Measurements from ENCODE around the gene HSPB3. TPM values are rescaled to one million over a fixed set of nuclear protein-coding genes. Genes with fewer than 3 reads are reported as not detected.
A peak's percentile ranks its signal among the peaks of the same experiment; 100 is the strongest.

The HSPB3 gene
- total RNA-seq, 1 experiment from 2014 or later = not detected

DNA sequence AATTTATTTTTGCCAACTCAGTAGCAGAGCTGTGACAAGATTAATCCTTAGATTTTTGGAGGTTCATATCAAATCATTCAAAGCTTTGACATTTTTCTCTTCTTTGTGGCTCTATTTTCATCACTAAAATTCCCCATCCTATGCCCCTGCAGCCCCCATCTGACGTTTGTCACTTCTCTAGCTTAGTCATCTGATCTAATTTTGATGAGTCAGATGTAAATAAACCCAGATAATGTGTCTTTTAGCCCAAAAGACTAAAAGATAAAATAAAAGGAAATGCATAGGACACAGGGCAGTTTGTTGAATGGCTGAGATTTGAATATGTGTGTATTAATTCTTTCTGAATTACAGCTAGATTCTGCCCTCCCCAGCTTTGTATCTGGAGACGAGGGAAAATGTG lies 897 bp upstream of the HSPB3 start:
- ChIA-PET POLR2A (interaction anchor here (0.6 to 1.5 kb wide), 2 partner anchors 17 to 144 kb away, joined by 3 to 4 read pairs; partner anchors contain the start of gene ARL15), CTCF (interaction anchor here (0.6 to 5.8 kb wide), 7 partner anchors 8 to 1505 kb away, joined by 3 to 56 read pairs (median 4); no protein-coding TSS in a partner anchor)
- Mint-ChIP-seq H3K27me3 (ENCODE audit: insufficient read depth, unreplicated experiment) (no peaks in the 10 kb centered on the region), H3K4me1 (ENCODE audit: insufficient read depth, unreplicated experiment) (peaks cover 9% of the 10 kb centered on the region), H3K9me3 (ENCODE audit: unreplicated experiment) (no peaks in the 10 kb centered on the region), H3K27ac (ENCODE audit: low read depth, unreplicated experiment) (no peak overlapping the region), H3K36me3 (ENCODE audit: insufficient read depth, unreplicated experiment) (no peaks in the 10 kb centered on the region), H3K4me3 (ENCODE audit: unreplicated experiment) (no peak overlapping the region)
- BruUV-seq (replicated peaks) = no TSS peak
- no peak for DNase-seq (ENCODE audit: unreplicated experiment)
- intact Hi-C loops (cut with micrococcal nuclease) = no loop called here
- TF ChIP-seq, protein P1, sequence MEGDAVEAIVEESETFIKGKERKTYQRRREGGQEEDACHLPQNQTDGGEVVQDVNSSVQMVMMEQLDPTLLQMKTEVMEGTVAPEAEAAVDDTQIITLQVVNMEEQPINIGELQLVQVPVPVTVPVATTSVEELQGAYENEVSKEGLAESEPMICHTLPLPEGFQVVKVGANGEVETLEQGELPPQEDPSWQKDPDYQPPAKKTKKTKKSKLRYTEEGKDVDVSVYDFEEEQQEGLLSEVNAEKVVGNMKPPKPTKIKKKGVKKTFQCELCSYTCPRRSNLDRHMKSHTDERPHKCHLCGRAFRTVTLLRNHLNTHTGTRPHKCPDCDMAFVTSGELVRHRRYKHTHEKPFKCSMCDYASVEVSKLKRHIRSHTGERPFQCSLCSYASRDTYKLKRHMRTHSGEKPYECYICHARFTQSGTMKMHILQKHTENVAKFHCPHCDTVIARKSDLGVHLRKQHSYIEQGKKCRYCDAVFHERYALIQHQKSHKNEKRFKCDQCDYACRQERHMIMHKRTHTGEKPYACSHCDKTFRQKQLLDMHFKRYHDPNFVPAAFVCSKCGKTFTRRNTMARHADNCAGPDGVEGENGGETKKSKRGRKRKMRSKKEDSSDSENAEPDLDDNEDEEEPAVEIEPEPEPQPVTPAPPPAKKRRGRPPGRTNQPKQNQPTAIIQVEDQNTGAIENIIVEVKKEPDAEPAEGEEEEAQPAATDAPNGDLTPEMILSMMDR (IDR thresholded peaks at IDR 0.05; ENCODE audit: unreplicated experiment) = no peak

DNA sequence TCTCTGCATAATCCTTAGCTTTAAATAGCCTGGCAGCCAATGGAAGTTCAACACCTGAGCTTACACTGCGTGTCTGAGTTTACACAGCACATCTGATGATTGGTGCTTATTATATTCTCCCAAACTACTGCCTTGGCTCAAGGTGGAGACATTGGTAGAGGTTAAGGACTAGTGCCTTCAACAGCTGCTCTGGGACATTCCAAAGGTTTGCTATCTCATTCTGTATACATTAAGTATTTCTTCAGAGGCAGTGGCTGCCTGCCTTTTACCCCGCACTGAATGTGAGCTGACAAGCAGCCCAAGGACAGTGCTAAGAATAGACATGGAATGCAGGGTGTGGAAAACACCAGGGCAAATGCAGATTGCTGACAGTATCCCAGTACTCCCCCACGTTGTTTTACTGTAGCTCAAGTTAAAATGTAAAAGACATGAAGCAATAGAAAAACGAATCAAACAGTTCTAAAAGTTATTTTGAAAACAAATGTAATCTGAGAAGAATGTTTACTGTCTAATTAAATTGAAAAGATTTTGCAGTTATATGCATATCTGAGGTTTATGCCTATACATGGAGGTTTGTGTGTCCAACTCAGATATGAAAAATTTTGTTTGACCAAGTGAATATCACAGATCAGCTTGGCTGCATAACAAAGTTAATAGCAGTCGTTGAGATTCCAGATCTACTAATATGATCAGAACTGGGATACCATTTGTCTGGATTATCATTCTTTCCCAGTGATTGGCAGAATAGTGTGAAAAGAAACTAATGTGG lies 1.8 kb downstream of the HSPB3 start:
- TF ChIP-seq, protein P1 (IDR thresholded peaks at IDR 0.05; ENCODE audit: unreplicated experiment) = no peak
- H3K4me3 Mint-ChIP-seq (ENCODE audit: unreplicated experiment) = no peak overlapping the region
- ChIA-PET POLR2A (interaction anchor here (0.6 to 2.2 kb wide), 16 partner anchors 10 to 1348 kb away, joined by 3 to 7 read pairs (median 4); partner anchors contain the start of genes ARL15 and MOCS2), CTCF (interaction anchor here (0.5 to 5.8 kb wide), 10 partner anchors 14 to 730 kb away, joined by 3 to 56 read pairs (median 4); no protein-coding TSS in a partner anchor)
- DNase-seq (ENCODE audit: unreplicated experiment) = peak; percentile 60
- no peaks in the 10 kb centered on the region for H3K9me3 Mint-ChIP-seq (ENCODE audit: unreplicated experiment)
- no peak overlapping the region for H3K27ac Mint-ChIP-seq (ENCODE audit: low read depth, unreplicated experiment)
- H3K4me1 Mint-ChIP-seq (ENCODE audit: insufficient read depth, unreplicated experiment) = peaks cover 9% of the 10 kb centered on the region
- H3K27me3 Mint-ChIP-seq (ENCODE audit: insufficient read depth, unreplicated experiment) = no peaks in the 10 kb centered on the region
- intact Hi-C loops (cut with micrococcal nuclease) = no loop called here
- no TSS peak for BruUV-seq (replicated peaks)
- H3K36me3 Mint-ChIP-seq (ENCODE audit: insufficient read depth, unreplicated experiment) = no peaks in the 10 kb centered on the region

DNA sequence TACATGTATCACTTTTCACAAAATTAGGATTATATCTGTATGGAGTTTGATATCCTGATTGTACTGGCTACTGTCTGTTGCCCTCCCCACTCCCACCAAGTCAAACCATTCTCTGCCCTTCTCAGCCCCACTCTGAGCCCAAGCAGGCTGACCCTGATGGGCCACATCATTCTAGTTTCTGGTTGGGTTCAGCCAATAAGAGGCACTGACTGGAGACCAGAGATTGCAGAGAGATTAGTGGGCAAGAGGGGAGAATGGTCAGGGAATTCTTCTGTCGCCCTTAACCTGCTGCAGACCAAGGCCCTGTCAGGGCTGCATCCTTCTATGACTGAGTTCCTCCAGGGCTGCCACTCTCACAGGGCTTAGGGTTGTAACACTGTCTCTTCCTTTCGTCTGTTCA lies 2.7 kb downstream of the HSPB3 start:
- ChIA-PET POLR2A (interaction anchor here (0.9 to 2.2 kb wide), 5 partner anchors 11 to 150 kb away, joined by 3 to 7 read pairs (median 6); partner anchors contain the start of gene ARL15), CTCF (interaction anchor here (2.1 to 5.8 kb wide), 2 partner anchors 23 to 31 kb away, joined by 7 to 56 read pairs; no protein-coding TSS in a partner anchor)
- Mint-ChIP-seq H3K9me3 (ENCODE audit: unreplicated experiment) (no peaks in the 10 kb centered on the region), H3K27me3 (ENCODE audit: insufficient read depth, unreplicated experiment) (no peaks in the 10 kb centered on the region), H3K4me1 (ENCODE audit: insufficient read depth, unreplicated experiment) (peaks cover 9% of the 10 kb centered on the region), H3K36me3 (ENCODE audit: insufficient read depth, unreplicated experiment) (no peaks in the 10 kb centered on the region), H3K4me3 (ENCODE audit: unreplicated experiment) (no peak overlapping the region), H3K27ac (ENCODE audit: low read depth, unreplicated experiment) (no peak overlapping the region)
- TF ChIP-seq, protein P1 (IDR thresholded peaks at IDR 0.05; ENCODE audit: unreplicated experiment) = no peak
- no peak for DNase-seq (ENCODE audit: unreplicated experiment)
- no TSS peak for BruUV-seq (replicated peaks)
- intact Hi-C loops (cut with micrococcal nuclease) = no loop called here

DNA sequence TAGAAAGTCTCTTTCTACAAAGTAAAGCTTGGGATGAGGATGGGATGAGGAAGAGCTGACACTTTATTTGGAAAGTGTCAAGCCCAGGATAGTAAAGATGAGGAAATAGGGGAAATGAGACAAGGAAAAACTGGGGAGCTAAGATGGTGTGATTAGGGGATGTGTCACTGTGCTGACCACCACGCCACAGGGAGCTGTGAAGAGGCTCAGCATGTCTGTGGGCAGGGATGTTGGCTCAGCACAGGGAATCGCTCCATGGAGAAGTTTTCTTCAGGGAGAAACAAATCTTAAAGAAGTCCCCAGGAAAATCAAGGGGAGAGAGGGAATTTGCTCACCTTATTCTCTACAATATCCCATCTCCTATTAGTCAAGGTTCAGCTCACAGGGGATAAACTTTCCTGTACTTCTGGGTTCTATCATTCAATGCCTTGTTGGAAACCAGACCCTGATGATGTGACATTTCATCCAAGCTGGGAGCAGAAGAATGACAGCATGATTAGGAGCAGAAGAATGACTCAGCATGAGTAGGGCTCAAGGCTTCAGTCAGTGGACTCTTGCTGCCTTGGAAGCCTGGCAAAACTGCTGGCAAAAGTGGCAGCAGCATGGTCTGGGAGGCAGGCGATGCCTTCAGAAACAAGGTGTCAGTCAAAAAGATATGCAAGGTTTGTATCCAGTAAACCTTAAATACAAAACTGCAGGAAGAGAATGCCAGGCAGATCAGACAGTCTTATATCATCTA lies 4.9 kb downstream of the HSPB3 start:
- Mint-ChIP-seq H3K36me3 (ENCODE audit: insufficient read depth, unreplicated experiment) (no peaks in the 10 kb centered on the region), H3K4me1 (ENCODE audit: insufficient read depth, unreplicated experiment) (peaks cover 9% of the 10 kb centered on the region), H3K9me3 (ENCODE audit: unreplicated experiment) (no peaks in the 10 kb centered on the region), H3K27ac (ENCODE audit: low read depth, unreplicated experiment) (no peak overlapping the region), H3K4me3 (ENCODE audit: unreplicated experiment) (no peak overlapping the region), H3K27me3 (ENCODE audit: insufficient read depth, unreplicated experiment) (no peaks in the 10 kb centered on the region)
- intact Hi-C loops (cut with micrococcal nuclease) = no loop called here
- BruUV-seq (replicated peaks) = no TSS peak
- ChIA-PET CTCF (interaction anchor here (0.7 to 2.0 kb wide), 4 partner anchors 11 to 217 kb away, joined by 3 to 9 read pairs (median 4); no protein-coding TSS in a partner anchor), POLR2A (no interaction called here)
- TF ChIP-seq, protein P1 (IDR thresholded peaks at IDR 0.05; ENCODE audit: unreplicated experiment) = no peak
- peak; percentile 5 for DNase-seq (ENCODE audit: unreplicated experiment)

All from MCF 10A (cell line).